ENCODE data around the gene RIPK3. TPM values are rescaled to one million over a fixed set of nuclear protein-coding genes. Genes with fewer than 3 reads are reported as not detected.

RIPK3 gene
- polyA plus RNA-seq, 3 donors from 2014 or later = 13.5 to 21.4 (median 16.0) TPM

- Mint-ChIP-seq H3K9me3 (no peaks in the 10 kb centered on the region), H3K4me1 (no peaks in the 10 kb centered on the region), H3K27ac (no peak overlapping the region), H3K36me3 (no peaks in the 10 kb centered on the region), H3K27me3 (ENCODE audit: low read depth in 3 of 3) (peaks cover 9 to 18% (median 11%) of the 10 kb centered on the region in 3 donors), H3K4me3 (no peak overlapping the region)
- no peak for DNase-seq
Measured at GRCh38 chr14:24348186-24348585, 8.4 kb upstream of the RIPK3 start.

GRCh38 chr14:24347134-24347533 lies 7.3 kb upstream of the RIPK3 start:
- H3K9me3 Mint-ChIP-seq = no peaks in the 10 kb centered on the region
- peaks cover 7 to 21% (median 9%) of the 10 kb centered on the region in 3 donors for H3K27me3 Mint-ChIP-seq (ENCODE audit: low read depth in 3 of 3)
- H3K36me3 Mint-ChIP-seq = no peaks in the 10 kb centered on the region
- no peak for DNase-seq
- no peaks in the 10 kb centered on the region for H3K4me1 Mint-ChIP-seq
- H3K4me3 Mint-ChIP-seq = no peak overlapping the region
- no peak overlapping the region for H3K27ac Mint-ChIP-seq

- Mint-ChIP-seq H3K36me3 (no peaks in the 10 kb centered on the region), H3K27me3 (ENCODE audit: low read depth in 3 of 3) (peaks cover 3 to 7% (median 5%) of the 10 kb centered on the region in 3 donors), H3K27ac (no peak overlapping the region), H3K4me1 (peaks cover 12 to 15% of the 10 kb centered on the region in 2 donors), H3K4me3 (no peak overlapping the region), H3K9me3 (no peaks in the 10 kb centered on the region)
- no peak for DNase-seq
Measured at GRCh38 chr14:24343795-24344660, 4.2 kb upstream of the RIPK3 start.

- peaks cover 22 to 26% of the 10 kb centered on the region in 2 donors for H3K4me1 Mint-ChIP-seq
- no peak overlapping the region for H3K4me3 Mint-ChIP-seq
- no peak for DNase-seq
- no peak overlapping the region for H3K27ac Mint-ChIP-seq
- H3K27me3 Mint-ChIP-seq (ENCODE audit: low read depth in 3 of 3) = peaks cover 3 to 7% (median 5%) of the 10 kb centered on the region in 3 donors
- peaks cover 0 to 9% (median 0%) of the 10 kb centered on the region in 3 donors for H3K36me3 Mint-ChIP-seq
- H3K9me3 Mint-ChIP-seq = no peaks in the 10 kb centered on the region
Measured at GRCh38 chr14:24342889-24343288, 3.1 kb upstream of the RIPK3 start.

- H3K36me3 Mint-ChIP-seq = peaks cover 11 to 28% (median 15%) of the 10 kb centered on the region in 3 donors
- peak overlapping the region in 3 of 5 donors; percentile 96 to 97 (median 97) for H3K4me3 Mint-ChIP-seq
- peaks cover 26 to 32% of the 10 kb centered on the region in 2 donors for H3K4me1 Mint-ChIP-seq
- peaks cover 3 to 14% (median 5%) of the 10 kb centered on the region in 3 donors for H3K27me3 Mint-ChIP-seq (ENCODE audit: low read depth in 3 of 3)
- H3K27ac Mint-ChIP-seq = no peak overlapping the region
- H3K9me3 Mint-ChIP-seq = no peaks in the 10 kb centered on the region
- no peak for DNase-seq
Measured at GRCh38 chr14:24340606-24341005, 815 bp upstream of the RIPK3 start.

GRCh38 chr14:24338843-24339242 lies 948 bp downstream of the RIPK3 start:
- peaks cover 7 to 26% (median 8%) of the 10 kb centered on the region in 3 donors for H3K27me3 Mint-ChIP-seq (ENCODE audit: low read depth in 3 of 3)
- no peaks in the 10 kb centered on the region for H3K9me3 Mint-ChIP-seq
- no peak for DNase-seq
- peaks cover 11 to 28% (median 15%) of the 10 kb centered on the region in 3 donors for H3K36me3 Mint-ChIP-seq
- peaks cover 40 to 46% of the 10 kb centered on the region in 2 donors for H3K4me1 Mint-ChIP-seq
- peak overlapping the region; percentile 96 to 97 (median 96) for H3K4me3 Mint-ChIP-seq
- H3K27ac Mint-ChIP-seq = peak overlapping the region in 3 of 6 donors; percentile 13 to 85 (median 50)

GRCh38 chr14:24337824-24338175 lies 2.0 kb downstream of the RIPK3 start:
- DNase-seq = no peak
- Mint-ChIP-seq H3K9me3 (no peaks in the 10 kb centered on the region), H3K4me3 (peak overlapping the region in 4 of 5 donors; percentile 33 to 97 (median 96)), H3K27ac (peak overlapping the region in 1 of 6 donors; percentile 25), H3K4me1 (peaks cover 51 to 56% of the 10 kb centered on the region in 2 donors), H3K36me3 (peaks cover 11 to 28% (median 15%) of the 10 kb centered on the region in 3 donors), H3K27me3 (ENCODE audit: low read depth in 3 of 3) (peaks cover 8 to 27% (median 13%) of the 10 kb centered on the region in 3 donors)

GRCh38 chr14:24337144-24337823 lies 2.5 kb downstream of the RIPK3 start:
- Mint-ChIP-seq H3K27me3 (ENCODE audit: low read depth in 3 of 3) (peaks cover 12 to 26% (median 14%) of the 10 kb centered on the region in 3 donors), H3K4me1 (peaks cover 56 to 61% of the 10 kb centered on the region in 2 donors), H3K9me3 (no peaks in the 10 kb centered on the region), H3K4me3 (peak overlapping the region in 2 of 5 donors; percentile 33 to 96), H3K36me3 (peaks cover 11 to 28% (median 15%) of the 10 kb centered on the region in 3 donors), H3K27ac (no peak overlapping the region)
- DNase-seq = no peak

GRCh38 chr14:24335461-24336171 lies 4.2 kb downstream of the RIPK3 start:
- Mint-ChIP-seq H3K36me3 (peaks cover 11 to 28% (median 15%) of the 10 kb centered on the region in 3 donors), H3K27ac (peak overlapping the region in 2 of 6 donors; percentile 22 to 29), H3K27me3 (ENCODE audit: low read depth in 3 of 3) (peaks cover 22 to 34% (median 22%) of the 10 kb centered on the region in 3 donors), H3K4me3 (peak overlapping the region; percentile 30 to 69 (median 65)), H3K4me1 (peaks cover 73 to 78% of the 10 kb centered on the region in 2 donors), H3K9me3 (no peaks in the 10 kb centered on the region)
- no peak for DNase-seq

- Mint-ChIP-seq H3K4me1 (peaks cover 76 to 79% of the 10 kb centered on the region in 2 donors), H3K9me3 (no peaks in the 10 kb centered on the region), H3K27ac (peak within 1 kb of the TSS in 3 of 6 donors; percentile 28 to 45 (median 29)), H3K27me3 (ENCODE audit: low read depth in 3 of 3) (peaks cover 26 to 38% (median 30%) of the 10 kb centered on the region in 3 donors), H3K36me3 (peaks cover 11 to 28% (median 15%) of the 10 kb centered on the region in 3 donors), H3K4me3 (peak within 1 kb of the TSS; percentile 62 to 83 (median 75))
- peak in 2 of 3 donors; percentile 24 to 28 for DNase-seq
Measured at GRCh38 chr14:24334431-24335291, 5.1 kb downstream of the RIPK3 start, which contains the start of gene ADCY4. ADCY4 (minus strand) TSS chr14:24335071; CDS start chr14:24334652, 419 bp downstream.

GRCh38 chr14:24332268-24332993 lies 7.4 kb downstream of the RIPK3 start:
- H3K4me3 Mint-ChIP-seq = peak overlapping the region; percentile 61 to 83 (median 73)
- DNase-seq = peak; percentile 82 to 86 (median 85)
- H3K27ac Mint-ChIP-seq = peak overlapping the region; percentile 81 to 92 (median 88)
- peaks cover 34 to 42% (median 38%) of the 10 kb centered on the region in 3 donors for H3K27me3 Mint-ChIP-seq (ENCODE audit: low read depth in 3 of 3)
- H3K36me3 Mint-ChIP-seq = peaks cover 9 to 15% (median 13%) of the 10 kb centered on the region in 3 donors
- peaks cover 79 to 83% of the 10 kb centered on the region in 2 donors for H3K4me1 Mint-ChIP-seq
- no peaks in the 10 kb centered on the region for H3K9me3 Mint-ChIP-seq

- Mint-ChIP-seq H3K36me3 (peaks cover 7 to 9% (median 8%) of the 10 kb centered on the region in 3 donors), H3K27ac (peak overlapping the region; percentile 81 to 92 (median 88)), H3K27me3 (ENCODE audit: low read depth in 3 of 3) (peaks cover 34 to 41% (median 40%) of the 10 kb centered on the region in 3 donors), H3K4me3 (peak overlapping the region; percentile 61 to 83 (median 73)), H3K4me1 (peaks cover 83 to 89% of the 10 kb centered on the region in 2 donors), H3K9me3 (no peaks in the 10 kb centered on the region)
- DNase-seq = no peak
Measured at GRCh38 chr14:24331731-24332267, 8.0 kb downstream of the RIPK3 start.
